ENCODE results near the gene RITA1.

DNA sequence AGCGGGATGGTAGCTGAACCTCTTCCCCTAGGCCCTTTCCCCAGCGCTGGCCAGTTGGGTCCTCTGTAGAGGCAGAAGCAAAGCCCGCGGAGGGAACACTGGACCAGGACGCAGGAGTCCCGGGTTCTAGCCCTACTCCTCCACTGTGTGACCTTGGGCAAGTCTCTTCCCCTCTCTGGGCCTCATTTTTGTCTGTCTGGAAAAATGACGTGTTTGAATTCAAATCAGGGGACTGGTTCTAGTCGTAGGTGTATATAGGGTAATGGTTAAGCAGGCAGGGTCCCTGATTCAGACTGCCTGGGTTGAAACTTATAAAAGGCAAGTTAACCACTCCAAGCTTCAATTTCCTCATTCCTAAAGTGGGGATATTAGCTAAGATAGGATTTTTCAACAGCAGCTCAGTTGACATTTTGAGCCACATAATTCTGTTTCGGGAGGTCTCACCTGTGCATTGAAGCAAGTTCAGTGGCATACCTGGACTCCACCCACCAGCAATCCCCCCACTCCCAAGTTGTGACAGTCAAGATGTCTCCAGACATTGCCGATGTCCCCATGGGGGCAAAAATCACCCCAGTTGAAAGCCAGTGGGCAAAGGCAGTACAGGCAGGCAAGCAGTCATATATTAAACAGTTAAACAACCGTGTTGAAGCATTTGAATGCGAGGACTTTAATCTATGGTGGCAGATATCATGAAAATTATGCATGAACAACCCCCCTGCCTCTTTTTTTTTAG, 36.6 kb downstream of the RITA1 start:
- no peak for TF ChIP-seq EZH2 (IDR thresholded peaks at IDR 0.05; ENCODE audit: borderline replicate concordance, insufficient read depth, low read depth, low read length, poor library complexity, severe bottlenecking)
- TF ChIP-seq, protein P1, sequence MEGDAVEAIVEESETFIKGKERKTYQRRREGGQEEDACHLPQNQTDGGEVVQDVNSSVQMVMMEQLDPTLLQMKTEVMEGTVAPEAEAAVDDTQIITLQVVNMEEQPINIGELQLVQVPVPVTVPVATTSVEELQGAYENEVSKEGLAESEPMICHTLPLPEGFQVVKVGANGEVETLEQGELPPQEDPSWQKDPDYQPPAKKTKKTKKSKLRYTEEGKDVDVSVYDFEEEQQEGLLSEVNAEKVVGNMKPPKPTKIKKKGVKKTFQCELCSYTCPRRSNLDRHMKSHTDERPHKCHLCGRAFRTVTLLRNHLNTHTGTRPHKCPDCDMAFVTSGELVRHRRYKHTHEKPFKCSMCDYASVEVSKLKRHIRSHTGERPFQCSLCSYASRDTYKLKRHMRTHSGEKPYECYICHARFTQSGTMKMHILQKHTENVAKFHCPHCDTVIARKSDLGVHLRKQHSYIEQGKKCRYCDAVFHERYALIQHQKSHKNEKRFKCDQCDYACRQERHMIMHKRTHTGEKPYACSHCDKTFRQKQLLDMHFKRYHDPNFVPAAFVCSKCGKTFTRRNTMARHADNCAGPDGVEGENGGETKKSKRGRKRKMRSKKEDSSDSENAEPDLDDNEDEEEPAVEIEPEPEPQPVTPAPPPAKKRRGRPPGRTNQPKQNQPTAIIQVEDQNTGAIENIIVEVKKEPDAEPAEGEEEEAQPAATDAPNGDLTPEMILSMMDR (IDR thresholded peaks at IDR 0.05): no peak
